Stimulated activated CD8-positive, alpha-beta memory T cell treated with anti-CD3 and anti-CD28 coated beads, Interleukin-12 subunit alpha, Interleukin-12 subunit beta, amount 100 ng/mL, for 24 hours (primary cell): Measurements from ENCODE around the gene CHD6.

Source experiments
- DNase-seq: peaks from one replicate; pipeline ENCODE4 v3.0.0-alpha.2; 2020; ENCODE audit errors: extremely low read depth

Gene CHD6

GRCh38 chr20:41395667-41396664 lies 222.2 kb downstream of the CHD6 start:
- DNase-seq = no peak

- DNase-seq = no peak
These were observed 223.1 kb downstream of the CHD6 start for GRCh38 chr20:41394931-41395666.

- no peak for DNase-seq
These were observed 224.1 kb downstream of the CHD6 start for GRCh38 chr20:41394081-41394480.

- DNase-seq = no peak
These were observed 224.5 kb downstream of the CHD6 start for GRCh38 chr20:41393705-41394066.

GRCh38 chr20:41392871-41393704 lies 225.1 kb downstream of the CHD6 start:
- no peak for DNase-seq

- DNase-seq = no peak
These were observed 225.9 kb downstream of the CHD6 start for GRCh38 chr20:41392295-41392694.

GRCh38 chr20:41391587-41392001 lies 226.6 kb downstream of the CHD6 start:
- no peak for DNase-seq

GRCh38 chr20:41390889-41391288 lies 227.3 kb downstream of the CHD6 start:
- no peak for DNase-seq

GRCh38 chr20:41387444-41387851 lies 230.7 kb downstream of the CHD6 start:
- no peak for DNase-seq

- no peak for DNase-seq
These were observed 231.4 kb downstream of the CHD6 start for GRCh38 chr20:41386502-41387427.

GRCh38 chr20:41382791-41383305 lies 235.3 kb downstream of the CHD6 start:
- no peak for DNase-seq

GRCh38 chr20:41380551-41381193 lies 237.5 kb downstream of the CHD6 start:
- no peak for DNase-seq

- no peak for DNase-seq
These were observed 238.6 kb downstream of the CHD6 start for GRCh38 chr20:41379551-41379950.

GRCh38 chr20:41377275-41377674 lies 240.9 kb downstream of the CHD6 start:
- no peak for DNase-seq

- DNase-seq = no peak
These were observed 241.8 kb downstream of the CHD6 start for GRCh38 chr20:41376349-41376748.

- DNase-seq = no peak
These were observed 242.3 kb downstream of the CHD6 start for GRCh38 chr20:41375846-41376245.

GRCh38 chr20:41373931-41374920 lies 244.0 kb downstream of the CHD6 start:
- DNase-seq = no peak

GRCh38 chr20:41373251-41373783 lies 244.9 kb downstream of the CHD6 start:
- DNase-seq = no peak

- no peak for DNase-seq
These were observed 246.8 kb downstream of the CHD6 start for GRCh38 chr20:41371371-41371770.
